ENCODE measurements around the gene VSIG2. TPM values are rescaled to one million over a fixed set of nuclear protein-coding genes. Genes with fewer than 3 reads are reported as not detected.

VSIG2 gene
- total and polyA plus RNA-seq, 10 of the 15 experiments (the other 5 are each of a cell fraction or from before 2014, with no cell fraction given), result 0.13 to 0.31 (median 0.15) TPM; not detected in 5

DNA sequence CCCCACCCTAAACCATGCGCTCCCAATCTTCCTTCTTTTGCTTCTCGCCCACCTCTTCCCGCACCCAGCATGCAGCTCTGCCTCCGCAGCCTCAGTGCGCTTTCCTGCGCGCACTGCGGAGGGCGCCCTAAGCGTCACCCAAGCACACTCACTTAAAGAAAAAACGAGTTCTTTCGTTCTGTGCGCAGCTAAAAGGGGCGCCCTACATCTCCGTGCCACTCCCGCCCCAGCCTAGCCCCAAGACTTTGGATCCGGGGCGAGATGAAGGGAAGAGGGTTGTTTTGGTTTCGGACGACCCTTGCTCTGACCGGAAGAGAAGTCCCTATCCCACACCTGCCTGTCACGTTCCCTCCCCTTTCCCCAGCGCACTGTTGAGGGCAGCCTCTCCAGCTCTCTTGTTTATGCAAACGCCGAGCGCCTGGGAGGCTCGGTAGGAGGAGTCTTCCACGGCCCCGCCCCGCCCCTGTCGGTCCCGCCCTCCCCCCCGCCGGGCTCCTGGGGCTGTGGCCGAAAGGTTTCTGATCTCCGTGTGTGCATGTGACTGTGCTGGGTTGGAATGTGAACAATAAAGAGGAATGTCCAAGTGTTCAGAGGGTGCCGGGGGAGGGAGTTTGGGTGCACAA is 5.3 kb downstream of the VSIG2 start (continued):
- TF ChIP-seq, protein P1, sequence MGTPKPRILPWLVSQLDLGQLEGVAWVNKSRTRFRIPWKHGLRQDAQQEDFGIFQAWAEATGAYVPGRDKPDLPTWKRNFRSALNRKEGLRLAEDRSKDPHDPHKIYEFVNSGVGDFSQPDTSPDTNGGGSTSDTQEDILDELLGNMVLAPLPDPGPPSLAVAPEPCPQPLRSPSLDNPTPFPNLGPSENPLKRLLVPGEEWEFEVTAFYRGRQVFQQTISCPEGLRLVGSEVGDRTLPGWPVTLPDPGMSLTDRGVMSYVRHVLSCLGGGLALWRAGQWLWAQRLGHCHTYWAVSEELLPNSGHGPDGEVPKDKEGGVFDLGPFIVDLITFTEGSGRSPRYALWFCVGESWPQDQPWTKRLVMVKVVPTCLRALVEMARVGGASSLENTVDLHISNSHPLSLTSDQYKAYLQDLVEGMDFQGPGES (IDR thresholded peaks at IDR 0.05), result no peak
- no peak for TF ChIP-seq CBFB (IDR thresholded peaks at IDR 0.05; ENCODE audit: low read depth)
- no peak for TF ChIP-seq NR2C2 (IDR thresholded peaks at IDR 0.05; ENCODE audit: borderline replicate concordance, control insufficient read depth, insufficient read length, low read depth)
- no peak; the same call in 1 of the 2 replicates for TF ChIP-seq RB1 (IDR thresholded peaks at IDR 0.05; ENCODE audit: borderline replicate concordance)
- TF ChIP-seq CBX3 (IDR thresholded peaks at IDR 0.05; ENCODE audit: borderline replicate concordance, low read depth), result no peak
- peak; percentile 46; the same call in 1 of the 2 replicates for TF ChIP-seq CREM (IDR thresholded peaks at IDR 0.05; ENCODE audit: low read depth)
- TF ChIP-seq BMI1 (IDR thresholded peaks at IDR 0.05; ENCODE audit: borderline replicate concordance), result no peak
- peak; percentile 46; the same call in 1 of the 2 replicates for TF ChIP-seq CHD2 (IDR thresholded peaks at IDR 0.05; ENCODE audit: borderline replicate concordance, low read depth, low read length)
- TF ChIP-seq, protein P2, sequence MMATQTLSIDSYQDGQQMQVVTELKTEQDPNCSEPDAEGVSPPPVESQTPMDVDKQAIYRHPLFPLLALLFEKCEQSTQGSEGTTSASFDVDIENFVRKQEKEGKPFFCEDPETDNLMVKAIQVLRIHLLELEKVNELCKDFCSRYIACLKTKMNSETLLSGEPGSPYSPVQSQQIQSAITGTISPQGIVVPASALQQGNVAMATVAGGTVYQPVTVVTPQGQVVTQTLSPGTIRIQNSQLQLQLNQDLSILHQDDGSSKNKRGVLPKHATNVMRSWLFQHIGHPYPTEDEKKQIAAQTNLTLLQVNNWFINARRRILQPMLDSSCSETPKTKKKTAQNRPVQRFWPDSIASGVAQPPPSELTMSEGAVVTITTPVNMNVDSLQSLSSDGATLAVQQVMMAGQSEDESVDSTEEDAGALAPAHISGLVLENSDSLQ (IDR thresholded peaks at IDR 0.05), result peak; percentile 58
- TF ChIP-seq, protein P3, sequence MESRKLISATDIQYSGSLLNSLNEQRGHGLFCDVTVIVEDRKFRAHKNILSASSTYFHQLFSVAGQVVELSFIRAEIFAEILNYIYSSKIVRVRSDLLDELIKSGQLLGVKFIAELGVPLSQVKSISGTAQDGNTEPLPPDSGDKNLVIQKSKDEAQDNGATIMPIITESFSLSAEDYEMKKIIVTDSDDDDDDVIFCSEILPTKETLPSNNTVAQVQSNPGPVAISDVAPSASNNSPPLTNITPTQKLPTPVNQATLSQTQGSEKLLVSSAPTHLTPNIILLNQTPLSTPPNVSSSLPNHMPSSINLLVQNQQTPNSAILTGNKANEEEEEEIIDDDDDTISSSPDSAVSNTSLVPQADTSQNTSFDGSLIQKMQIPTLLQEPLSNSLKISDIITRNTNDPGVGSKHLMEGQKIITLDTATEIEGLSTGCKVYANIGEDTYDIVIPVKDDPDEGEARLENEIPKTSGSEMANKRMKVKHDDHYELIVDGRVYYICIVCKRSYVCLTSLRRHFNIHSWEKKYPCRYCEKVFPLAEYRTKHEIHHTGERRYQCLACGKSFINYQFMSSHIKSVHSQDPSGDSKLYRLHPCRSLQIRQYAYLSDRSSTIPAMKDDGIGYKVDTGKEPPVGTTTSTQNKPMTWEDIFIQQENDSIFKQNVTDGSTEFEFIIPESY (IDR thresholded peaks at IDR 0.05), result no peak
- peak; percentile 48; the same call in 1 of the 2 replicates for TF ChIP-seq ATF7 (IDR thresholded peaks at IDR 0.05; ENCODE audit: low read depth)
- peak; percentile 77 to 89; a peak in 3 of 4 replicates for TF ChIP-seq BHLHE40 (IDR thresholded peaks at IDR 0.05; ENCODE audit: borderline replicate concordance in 1 of 2, low read depth in 2 of 2, low read length in 1 of 2)
- TF ChIP-seq CBX5 (IDR thresholded peaks at IDR 0.05; ENCODE audit: low read depth), result no peak
- TF ChIP-seq, protein P4, sequence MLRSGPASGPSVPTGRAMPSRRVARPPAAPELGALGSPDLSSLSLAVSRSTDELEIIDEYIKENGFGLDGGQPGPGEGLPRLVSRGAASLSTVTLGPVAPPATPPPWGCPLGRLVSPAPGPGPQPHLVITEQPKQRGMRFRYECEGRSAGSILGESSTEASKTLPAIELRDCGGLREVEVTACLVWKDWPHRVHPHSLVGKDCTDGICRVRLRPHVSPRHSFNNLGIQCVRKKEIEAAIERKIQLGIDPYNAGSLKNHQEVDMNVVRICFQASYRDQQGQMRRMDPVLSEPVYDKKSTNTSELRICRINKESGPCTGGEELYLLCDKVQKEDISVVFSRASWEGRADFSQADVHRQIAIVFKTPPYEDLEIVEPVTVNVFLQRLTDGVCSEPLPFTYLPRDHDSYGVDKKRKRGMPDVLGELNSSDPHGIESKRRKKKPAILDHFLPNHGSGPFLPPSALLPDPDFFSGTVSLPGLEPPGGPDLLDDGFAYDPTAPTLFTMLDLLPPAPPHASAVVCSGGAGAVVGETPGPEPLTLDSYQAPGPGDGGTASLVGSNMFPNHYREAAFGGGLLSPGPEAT (IDR thresholded peaks at IDR 0.05; ENCODE audit: low read depth), result peak; percentile 69
- TF ChIP-seq FOXM1 (IDR thresholded peaks at IDR 0.05; ENCODE audit: low read depth, low read length), result no peak
- no peak for TF ChIP-seq ZNF274 (IDR thresholded peaks at IDR 0.05; ENCODE audit: insufficient read depth, insufficient read length)
- TF ChIP-seq, protein P5, sequence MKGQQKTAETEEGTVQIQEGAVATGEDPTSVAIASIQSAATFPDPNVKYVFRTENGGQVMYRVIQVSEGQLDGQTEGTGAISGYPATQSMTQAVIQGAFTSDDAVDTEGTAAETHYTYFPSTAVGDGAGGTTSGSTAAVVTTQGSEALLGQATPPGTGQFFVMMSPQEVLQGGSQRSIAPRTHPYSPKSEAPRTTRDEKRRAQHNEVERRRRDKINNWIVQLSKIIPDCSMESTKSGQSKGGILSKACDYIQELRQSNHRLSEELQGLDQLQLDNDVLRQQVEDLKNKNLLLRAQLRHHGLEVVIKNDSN (IDR thresholded peaks at IDR 0.05; ENCODE audit: borderline replicate concordance, extremely low read length, insufficient read depth, low read depth, low read length), result no peak
- no peak for TF ChIP-seq RELA (IDR thresholded peaks at IDR 0.05; ENCODE audit: borderline replicate concordance, partially characterized antibody)
- no peak for TF ChIP-seq KAT2A (conservative IDR thresholded peaks at IDR 0.05; ENCODE audit: control insufficient read depth, low read depth, low read length)
- peak; percentile 73 for TF ChIP-seq IKZF1 (conservative IDR thresholded peaks at IDR 0.05)
- no peak for TF ChIP-seq EZH2 (IDR thresholded peaks at IDR 0.05; ENCODE audit: borderline replicate concordance, control insufficient read depth, low read depth, low read length)
- 0 out of 2 replicates have a peak, but pooled peaks have one; percentile 78 for TF ChIP-seq SMARCA5 (IDR thresholded peaks at IDR 0.05)
- TF ChIP-seq MXI1 (IDR thresholded peaks at IDR 0.05; ENCODE audit: low read depth, low read length), result no peak
- TF ChIP-seq SPI1 (IDR thresholded peaks at IDR 0.05; ENCODE audit: borderline replicate concordance, insufficient read depth, low read depth, low read length), result no peak
